Hepatocyte (in vitro differentiated cells): ENCODE data around the gene SDCBP2. TPM values are rescaled to one million over a fixed set of nuclear protein-coding genes. Genes with fewer than 3 reads are reported as not detected.

Source experiments
- DNase-seq: peaks from one replicate; pipeline ENCODE4 v3.0.0-alpha.2; 2016; ENCODE audit warnings: low spot score
- H2AFZ ChIP-seq: fragments of 200-600 bp; sonication (generic); 2 replicates; pipeline ENCODE4 v1.6.0; 2016; ENCODE audit warnings: antibody characterized with exemption, mild to moderate bottlenecking
- H3K27ac ChIP-seq: fragments of 200-600 bp; sonication (generic); 2 replicates; pipeline ENCODE4 v1.5.1; 2016; ENCODE audit warnings: mild to moderate bottlenecking
- H3K27me3 ChIP-seq: fragments of 200-600 bp; sonication (generic); 2 replicates; pipeline ENCODE4 v1.6.1; 2016
- H3K36me3 ChIP-seq: fragments of 200-600 bp; sonication (generic); replicated peaks from 2 replicates; pipeline ENCODE4 v1.5.1; 2016; ENCODE audit warnings: low read depth; ENCODE audit not compliant: insufficient read depth
- H3K4me1 ChIP-seq: fragments of 200-600 bp; sonication (generic); 2 replicates; pipeline ENCODE4 v1.5.1; 2016; ENCODE audit warnings: mild to moderate bottlenecking, moderate library complexity; ENCODE audit not compliant: insufficient read depth
- H3K4me2 ChIP-seq: fragments of 200-600 bp; sonication (generic); 2 replicates; pipeline ENCODE4 v1.6.0; 2016
- H3K4me3 ChIP-seq: fragments of 200-600 bp; sonication (generic); 2 replicates; pipeline ENCODE4 v1.5.1; 2016; ENCODE audit warnings: mild to moderate bottlenecking
- H3K79me2 ChIP-seq: fragments of 200-600 bp; sonication (generic); 2 replicates; pipeline ENCODE4 v1.6.0; 2017; ENCODE audit warnings: mild to moderate bottlenecking
- H3K9me2 ChIP-seq: fragments of 200-600 bp; sonication (generic); replicated peaks from 2 replicates; pipeline ENCODE4 v1.6.0; 2017; ENCODE audit warnings: mild to moderate bottlenecking; ENCODE audit not compliant: insufficient read depth
- H3K9me3 ChIP-seq: fragments of 200-600 bp; sonication (generic); 2 replicates; pipeline ENCODE4 v1.5.1; 2016; ENCODE audit warnings: low read depth, mild to moderate bottlenecking
- H4K20me1 ChIP-seq: fragments of 200-600 bp; sonication (generic); 2 replicates; pipeline ENCODE4 v1.6.0; 2016; ENCODE audit warnings: mild to moderate bottlenecking; ENCODE audit not compliant: insufficient read depth, poor library complexity, severe bottlenecking
- EZH2 ChIP-seq: fragments of 200-600 bp; sonication (generic); IDR thresholded peaks from 2 replicates; pipeline ENCODE4 v1.6.1; 2016; ENCODE audit warnings: antibody characterized with exemption, mild to moderate bottlenecking, borderline replicate concordance
- EZH2phosphoT487 ChIP-seq: fragments of 200-600 bp; sonication (generic); IDR thresholded peaks from one replicate; pipeline ENCODE4 v1.6.1; 2018; ENCODE audit warnings: antibody characterized with exemption, mild to moderate bottlenecking, low read depth, moderate library complexity; ENCODE audit not compliant: unreplicated experiment, severe bottlenecking
- WGBS: methylation state at CpG from one replicate; pipeline ENCODE4 v1.1.6; 2016; ENCODE audit warnings: low lambda C conversion rate; ENCODE audit errors: missing lambda C conversion rate; 5-methylcytosine and 5-hydroxymethylcytosine counted together
- polyA plus RNA-seq: library from polyadenylated mRNA; unstranded; fragments of >200 nt; fragmentation: Nextera tagmentation; extraction: Ambion mirVana; gene quantifications from 2 replicates; pipeline ENCODE4 v1.2.1, GENCODE V29; 2016
- total RNA-seq: library from RNA; depleted of rRNA; stranded (reverse); fragments of >200 nt; gene quantifications from 2 replicates; pipeline ENCODE4 v1.2.3, GENCODE V29; 2014
- TF ChIP-seq, protein P1 (sequence below): fragments of 200-600 bp; sonication (generic); IDR thresholded peaks from 2 replicates; pipeline ENCODE4 v1.5.1; 2016; ENCODE audit warnings: antibody characterized with exemption, mild to moderate bottlenecking; ENCODE audit not compliant: poor library complexity

Gene SDCBP2
- total and polyA plus RNA-seq, 2 experiments from 2014 or later, result 64.1 to 83.3 TPM

DNA sequence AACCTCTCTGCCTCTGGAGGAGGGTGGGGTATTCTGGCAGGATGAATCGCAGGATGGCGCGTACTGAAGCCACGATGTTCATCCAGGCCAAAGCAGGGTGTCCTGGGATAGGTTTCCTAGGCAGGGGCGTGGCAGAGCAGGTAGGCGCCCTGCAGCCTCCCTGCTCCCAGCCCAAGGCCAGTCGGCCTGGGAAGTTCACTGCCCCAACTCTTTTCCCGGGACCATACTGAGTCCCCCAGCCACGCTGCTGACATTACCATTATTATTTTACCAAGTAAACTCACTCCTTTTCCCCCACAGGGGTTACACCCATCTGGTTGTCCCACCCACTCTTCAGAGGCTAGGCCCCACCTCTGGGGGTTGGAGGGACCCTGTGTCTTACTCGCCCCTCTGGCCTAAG, 21.8 kb downstream of the SDCBP2 start:
- Histone ChIP-seq H3K27me3 (no peaks in the 10 kb centered on the region), H4K20me1 (no peaks in the 10 kb centered on the region), H3K4me2 (no peak overlapping the region), H3K36me3 (no peaks in the 10 kb centered on the region), H3K4me1 (no peaks in the 10 kb centered on the region), H3K27ac (no peak overlapping the region), H2AFZ (no peak overlapping the region), H3K79me2 (no peaks in the 10 kb centered on the region), H3K9me3 (no peaks in the 10 kb centered on the region), H3K4me3 (no peak overlapping the region), H3K9me2 (no peaks in the 10 kb centered on the region)
- no peak for DNase-seq
- TF ChIP-seq, protein P1, sequence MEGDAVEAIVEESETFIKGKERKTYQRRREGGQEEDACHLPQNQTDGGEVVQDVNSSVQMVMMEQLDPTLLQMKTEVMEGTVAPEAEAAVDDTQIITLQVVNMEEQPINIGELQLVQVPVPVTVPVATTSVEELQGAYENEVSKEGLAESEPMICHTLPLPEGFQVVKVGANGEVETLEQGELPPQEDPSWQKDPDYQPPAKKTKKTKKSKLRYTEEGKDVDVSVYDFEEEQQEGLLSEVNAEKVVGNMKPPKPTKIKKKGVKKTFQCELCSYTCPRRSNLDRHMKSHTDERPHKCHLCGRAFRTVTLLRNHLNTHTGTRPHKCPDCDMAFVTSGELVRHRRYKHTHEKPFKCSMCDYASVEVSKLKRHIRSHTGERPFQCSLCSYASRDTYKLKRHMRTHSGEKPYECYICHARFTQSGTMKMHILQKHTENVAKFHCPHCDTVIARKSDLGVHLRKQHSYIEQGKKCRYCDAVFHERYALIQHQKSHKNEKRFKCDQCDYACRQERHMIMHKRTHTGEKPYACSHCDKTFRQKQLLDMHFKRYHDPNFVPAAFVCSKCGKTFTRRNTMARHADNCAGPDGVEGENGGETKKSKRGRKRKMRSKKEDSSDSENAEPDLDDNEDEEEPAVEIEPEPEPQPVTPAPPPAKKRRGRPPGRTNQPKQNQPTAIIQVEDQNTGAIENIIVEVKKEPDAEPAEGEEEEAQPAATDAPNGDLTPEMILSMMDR, result no peak
- TF ChIP-seq EZH2phosphoT487 (no peak), EZH2 (no peak)
- 94% methylated on average over 10 of the region's 10 CpGs for WGBS

DNA sequence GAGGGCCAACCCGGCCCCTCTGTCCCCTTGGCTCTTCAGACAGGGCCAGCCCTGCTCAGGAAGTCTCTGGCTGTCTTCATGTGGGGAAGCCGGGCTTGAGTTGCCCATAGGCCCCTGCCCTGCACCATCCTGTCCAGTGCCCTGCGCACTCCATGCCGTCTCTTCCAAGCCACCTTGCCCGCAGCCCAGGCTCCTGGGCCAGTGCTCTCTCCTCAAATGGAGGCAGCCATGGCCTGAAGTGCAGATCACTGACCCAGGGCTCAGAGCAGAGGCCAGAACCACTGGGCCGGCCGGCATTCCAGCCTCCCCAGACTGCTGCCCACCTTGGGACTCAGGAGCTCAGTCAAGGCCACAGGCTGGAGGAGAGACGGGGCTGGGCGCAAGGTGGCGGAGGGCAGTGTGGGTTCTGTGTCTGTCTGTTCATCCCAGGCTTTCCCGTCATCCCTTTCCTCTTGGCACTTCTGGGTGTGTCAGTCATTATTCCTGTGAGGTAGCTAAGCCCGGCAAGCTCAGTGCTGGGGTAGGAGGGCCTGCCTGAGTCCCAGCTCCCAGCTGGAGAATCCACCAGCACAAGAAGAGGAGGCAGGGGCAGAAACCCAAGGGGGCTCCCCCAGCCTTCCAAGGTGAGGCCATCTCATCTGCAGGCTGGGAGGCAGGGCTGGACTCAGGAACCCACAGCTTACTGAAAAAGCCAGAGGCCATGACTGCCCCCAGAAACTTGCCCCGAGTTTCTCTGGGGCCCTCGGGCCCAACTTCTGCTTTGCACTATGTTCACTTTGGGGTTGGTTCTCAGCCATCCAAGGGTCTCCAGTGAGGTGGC, 22.4 kb downstream of the SDCBP2 start:
- Histone ChIP-seq H4K20me1 (no peaks in the 10 kb centered on the region), H3K4me1 (no peaks in the 10 kb centered on the region), H3K27me3 (no peaks in the 10 kb centered on the region), H3K4me3 (no peak overlapping the region), H3K9me3 (no peaks in the 10 kb centered on the region), H2AFZ (no peak overlapping the region), H3K79me2 (no peaks in the 10 kb centered on the region), H3K36me3 (no peaks in the 10 kb centered on the region), H3K9me2 (no peaks in the 10 kb centered on the region), H3K27ac (no peak overlapping the region), H3K4me2 (no peak overlapping the region)
- WGBS, result 91% methylated on average over 14 of the region's 14 CpGs
- no peak for TF ChIP-seq EZH2
- no peak for TF ChIP-seq EZH2phosphoT487
- TF ChIP-seq, protein P1, result no peak
- no peak for DNase-seq

- Histone ChIP-seq H3K4me1 (no peaks in the 10 kb centered on the region), H3K27me3 (no peaks in the 10 kb centered on the region), H3K9me2 (no peaks in the 10 kb centered on the region), H3K4me3 (no peak overlapping the region), H3K79me2 (no peaks in the 10 kb centered on the region), H4K20me1 (no peaks in the 10 kb centered on the region), H3K9me3 (no peaks in the 10 kb centered on the region), H3K36me3 (no peaks in the 10 kb centered on the region), H3K27ac (no peak overlapping the region), H3K4me2 (no peak overlapping the region), H2AFZ (no peak overlapping the region)
- TF ChIP-seq EZH2 (no peak), EZH2phosphoT487 (no peak)
- TF ChIP-seq, protein P1, result no peak
- no peak for DNase-seq
- WGBS, result 94% methylated on average over 24 of the region's 24 CpGs
These were observed 23.2 kb downstream of the SDCBP2 start for GRCh38 chr20:1305712-1306111.
